OCI-LY1 (cell line): ENCODE results near the gene OR2V2.

Experiments
- EZH2 ChIP-seq: fragments of 200-600 bp; sonication (generic), shearing (Covaris generic); IDR thresholded peaks from 2 replicates; pipeline ENCODE4 v1.8.0; 2017; ENCODE audit warnings: borderline replicate concordance, mixed run types, mild to moderate bottlenecking, antibody characterized with exemption, low read length, moderate library complexity, mixed read lengths
- TF ChIP-seq, protein P1 (sequence below): fragments of 200-600 bp; sonication (generic), shearing (Covaris generic); IDR thresholded peaks from 2 replicates; pipeline ENCODE4 v1.5.1; 2017; ENCODE audit warnings: mild to moderate bottlenecking, antibody characterized with exemption, low read length, moderate library complexity, mixed read lengths

DNA sequence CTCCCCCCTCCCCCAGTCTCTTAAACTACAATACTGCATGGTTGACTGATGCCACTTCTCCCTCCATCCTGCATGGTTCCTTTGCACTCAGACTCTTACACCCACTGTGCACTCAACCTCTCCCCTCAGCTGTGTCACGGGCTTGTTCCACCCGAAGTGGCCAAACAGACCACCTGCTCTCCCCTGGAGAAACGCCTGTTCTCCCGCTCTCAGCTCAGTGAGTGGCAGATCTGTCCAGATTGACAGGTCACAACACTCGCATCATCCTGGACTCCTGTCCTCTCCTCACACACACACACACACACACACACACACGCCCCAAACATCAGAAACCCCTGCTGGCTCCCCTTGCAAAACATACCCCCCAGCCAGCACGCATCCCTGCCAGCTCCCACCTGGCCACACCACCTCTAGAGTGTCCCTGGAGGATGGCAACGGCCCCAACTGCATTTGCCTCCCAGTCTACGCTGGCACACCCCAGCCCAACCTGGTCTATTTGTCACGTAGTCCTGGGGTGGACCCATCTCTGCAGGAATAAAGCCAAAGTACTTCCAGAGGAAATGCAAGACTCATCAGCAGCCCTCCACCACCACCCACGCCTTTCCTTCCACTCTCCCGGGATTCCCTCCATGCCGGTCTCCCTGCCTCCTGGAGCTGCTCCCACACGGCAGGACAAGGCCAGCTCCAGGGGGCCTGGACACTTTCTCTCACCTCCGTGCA lies 19.3 kb upstream of the OR2V2 start:
- TF ChIP-seq, protein P1, sequence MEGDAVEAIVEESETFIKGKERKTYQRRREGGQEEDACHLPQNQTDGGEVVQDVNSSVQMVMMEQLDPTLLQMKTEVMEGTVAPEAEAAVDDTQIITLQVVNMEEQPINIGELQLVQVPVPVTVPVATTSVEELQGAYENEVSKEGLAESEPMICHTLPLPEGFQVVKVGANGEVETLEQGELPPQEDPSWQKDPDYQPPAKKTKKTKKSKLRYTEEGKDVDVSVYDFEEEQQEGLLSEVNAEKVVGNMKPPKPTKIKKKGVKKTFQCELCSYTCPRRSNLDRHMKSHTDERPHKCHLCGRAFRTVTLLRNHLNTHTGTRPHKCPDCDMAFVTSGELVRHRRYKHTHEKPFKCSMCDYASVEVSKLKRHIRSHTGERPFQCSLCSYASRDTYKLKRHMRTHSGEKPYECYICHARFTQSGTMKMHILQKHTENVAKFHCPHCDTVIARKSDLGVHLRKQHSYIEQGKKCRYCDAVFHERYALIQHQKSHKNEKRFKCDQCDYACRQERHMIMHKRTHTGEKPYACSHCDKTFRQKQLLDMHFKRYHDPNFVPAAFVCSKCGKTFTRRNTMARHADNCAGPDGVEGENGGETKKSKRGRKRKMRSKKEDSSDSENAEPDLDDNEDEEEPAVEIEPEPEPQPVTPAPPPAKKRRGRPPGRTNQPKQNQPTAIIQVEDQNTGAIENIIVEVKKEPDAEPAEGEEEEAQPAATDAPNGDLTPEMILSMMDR = no peak
- no peak for TF ChIP-seq EZH2
